ENCODE data around the gene ASAP3. TPM values are rescaled to one million over a fixed set of nuclear protein-coding genes. Genes with fewer than 3 reads are reported as not detected.

The ASAP3 gene
- total and polyA plus RNA-seq, 9 of the 15 experiments (the other 6 are each of a cell fraction or from before 2014, with no cell fraction given), result 1.7 to 31.2 (median 17.4) TPM

DNA sequence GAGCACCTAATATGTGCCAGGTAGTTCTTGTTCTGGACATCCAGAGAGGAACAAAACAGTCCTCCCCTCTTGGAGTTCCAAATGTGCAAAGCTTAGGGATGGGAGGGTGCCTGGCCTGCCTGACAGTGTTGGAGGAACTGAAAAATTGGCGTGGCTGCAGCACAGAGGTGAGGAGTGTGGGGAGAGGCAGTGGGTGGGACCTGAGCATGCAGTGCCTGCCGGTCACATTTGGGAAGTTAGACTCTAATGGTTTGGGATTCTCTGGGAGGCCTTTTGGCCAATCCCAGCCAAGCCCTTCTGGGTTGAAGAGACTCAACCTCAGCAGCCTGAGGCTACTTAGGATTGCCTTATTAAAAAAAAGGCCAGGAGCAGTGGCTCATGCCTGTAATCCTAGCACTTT lies 57.2 kb downstream of the ASAP3 start:
- ATAC-seq (0 out of 3 replicates have a peak, but pooled peaks have one; percentile 6), DNase-seq (ENCODE audit: extremely low read depth in 1 of 4, low spot score in 3 of 4) (no peak), FAIRE-seq (no peak)
- no peak overlapping the region for H3K27ac ChIP-seq (ENCODE audit: extremely low read depth, low read depth, low read length)
- intact Hi-C loops (cut with micrococcal nuclease), result loop anchor here (10.0 kb wide), 1 partner anchor 108 kb away; the partner anchor contains the start of gene E2F2
- H3K9me1 ChIP-seq (ENCODE audit: control insufficient read depth, insufficient read depth, low read length), result no peaks in the 10 kb centered on the region
- no peaks in the 10 kb centered on the region for H3K79me2 ChIP-seq (ENCODE audit: control insufficient read depth, insufficient read depth, low read length)
- H2AFZ ChIP-seq (ENCODE audit: low read depth, low read length), result no peak overlapping the region
- H3K4me1 ChIP-seq (replicated peaks in 1 of 2; ENCODE audit: control insufficient read depth in 2 of 2, insufficient read depth in 2 of 2, low read length in 2 of 2), result peaks cover 13 to 29% of the 10 kb centered on the region in 2 experiments
- in situ Hi-C loops (cut with MboI), result no loop called here
- no TSS peak for BruUV-seq (replicated peaks)
- WGBS (ENCODE audit: insufficient coverage, low coverage, missing lambda C conversion rate), result 7% methylated on average over 2 of the region's 2 CpGs
- no peak overlapping the region for H3K4me2 ChIP-seq (ENCODE audit: insufficient read depth, low read length)
- TF ChIP-seq ZNF212 (CRISPR knock-in tag; IDR thresholded peaks at IDR 0.05) (no peak), KDM5B (IDR thresholded peaks at IDR 0.05; ENCODE audit: insufficient replicate concordance, low read depth, low read length) (no peak), POLR2B (IDR thresholded peaks at IDR 0.05; ENCODE audit: low read depth, partially characterized antibody) (no peak), ZNF121 (CRISPR knock-in tag; conservative IDR thresholded peaks at IDR 0.05) (no peak), UBTF (IDR thresholded peaks at IDR 0.05; ENCODE audit: borderline replicate concordance in 1 of 2, low read depth in 2 of 2, low read length in 2 of 2) (no peak), ELF1 (tag; IDR thresholded peaks at IDR 0.05) (no peak)
- TF ChIP-seq, protein P1, sequence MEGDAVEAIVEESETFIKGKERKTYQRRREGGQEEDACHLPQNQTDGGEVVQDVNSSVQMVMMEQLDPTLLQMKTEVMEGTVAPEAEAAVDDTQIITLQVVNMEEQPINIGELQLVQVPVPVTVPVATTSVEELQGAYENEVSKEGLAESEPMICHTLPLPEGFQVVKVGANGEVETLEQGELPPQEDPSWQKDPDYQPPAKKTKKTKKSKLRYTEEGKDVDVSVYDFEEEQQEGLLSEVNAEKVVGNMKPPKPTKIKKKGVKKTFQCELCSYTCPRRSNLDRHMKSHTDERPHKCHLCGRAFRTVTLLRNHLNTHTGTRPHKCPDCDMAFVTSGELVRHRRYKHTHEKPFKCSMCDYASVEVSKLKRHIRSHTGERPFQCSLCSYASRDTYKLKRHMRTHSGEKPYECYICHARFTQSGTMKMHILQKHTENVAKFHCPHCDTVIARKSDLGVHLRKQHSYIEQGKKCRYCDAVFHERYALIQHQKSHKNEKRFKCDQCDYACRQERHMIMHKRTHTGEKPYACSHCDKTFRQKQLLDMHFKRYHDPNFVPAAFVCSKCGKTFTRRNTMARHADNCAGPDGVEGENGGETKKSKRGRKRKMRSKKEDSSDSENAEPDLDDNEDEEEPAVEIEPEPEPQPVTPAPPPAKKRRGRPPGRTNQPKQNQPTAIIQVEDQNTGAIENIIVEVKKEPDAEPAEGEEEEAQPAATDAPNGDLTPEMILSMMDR (IDR thresholded peaks at IDR 0.05 in 2 of 3, conservative IDR thresholded peaks at IDR 0.05 in 1 of 3; ENCODE audit: insufficient read depth in 2 of 3, low read depth in 1 of 3, low read length in 3 of 3), result 0 out of 6 replicates have a peak, but pooled peaks of 1 of the 3 experiments have one; percentile 9
- TF ChIP-seq, protein P2, sequence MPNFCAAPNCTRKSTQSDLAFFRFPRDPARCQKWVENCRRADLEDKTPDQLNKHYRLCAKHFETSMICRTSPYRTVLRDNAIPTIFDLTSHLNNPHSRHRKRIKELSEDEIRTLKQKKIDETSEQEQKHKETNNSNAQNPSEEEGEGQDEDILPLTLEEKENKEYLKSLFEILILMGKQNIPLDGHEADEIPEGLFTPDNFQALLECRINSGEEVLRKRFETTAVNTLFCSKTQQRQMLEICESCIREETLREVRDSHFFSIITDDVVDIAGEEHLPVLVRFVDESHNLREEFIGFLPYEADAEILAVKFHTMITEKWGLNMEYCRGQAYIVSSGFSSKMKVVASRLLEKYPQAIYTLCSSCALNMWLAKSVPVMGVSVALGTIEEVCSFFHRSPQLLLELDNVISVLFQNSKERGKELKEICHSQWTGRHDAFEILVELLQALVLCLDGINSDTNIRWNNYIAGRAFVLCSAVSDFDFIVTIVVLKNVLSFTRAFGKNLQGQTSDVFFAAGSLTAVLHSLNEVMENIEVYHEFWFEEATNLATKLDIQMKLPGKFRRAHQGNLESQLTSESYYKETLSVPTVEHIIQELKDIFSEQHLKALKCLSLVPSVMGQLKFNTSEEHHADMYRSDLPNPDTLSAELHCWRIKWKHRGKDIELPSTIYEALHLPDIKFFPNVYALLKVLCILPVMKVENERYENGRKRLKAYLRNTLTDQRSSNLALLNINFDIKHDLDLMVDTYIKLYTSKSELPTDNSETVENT (CRISPR knock-in tag; IDR thresholded peaks at IDR 0.05), result no peak
- H3K9me3 ChIP-seq (replicated peaks; ENCODE audit: control insufficient read depth, insufficient read depth, low read depth, low read length), result no peaks in the 10 kb centered on the region
- H4K20me1 ChIP-seq (replicated peaks; ENCODE audit: control insufficient read depth, insufficient read depth, low read length), result no peaks in the 10 kb centered on the region
- no peaks in the 10 kb centered on the region for H3K27me3 ChIP-seq (ENCODE audit: control insufficient read depth in 2 of 2, insufficient read depth in 2 of 2, low read length in 2 of 2)
- H3K36me3 ChIP-seq (ENCODE audit: control insufficient read depth, insufficient read depth, low read length), result peaks cover 18% of the 10 kb centered on the region; the same call in 2 of the 3 replicates
- no peak overlapping the region for H3K4me3 ChIP-seq
- ChIA-PET CTCF (ENCODE audit: low intra/inter-chr PET ratio) (no interaction called here), POLR2A (interaction anchor here (0.6 to 1.7 kb wide), 2 partner anchors 25 to 365 kb away, joined by 4 to 6 read pairs; no protein-coding TSS in a partner anchor)
- H3K9ac ChIP-seq (ENCODE audit: insufficient read depth in 1 of 2, low read depth in 2 of 2, low read length in 2 of 2), result no peak overlapping the region
